ENCODE measurements around the gene CEMIP. TPM values are rescaled to one million over a fixed set of nuclear protein-coding genes. Genes with fewer than 3 reads are reported as not detected.

The CEMIP gene
- total RNA-seq, 1 donor from 2014 or later = 4.4 TPM

GRCh38 chr15:80822676-80823075, 43.5 kb downstream of the CEMIP start:
- no peak for DNase-seq

- DNase-seq = no peak
Observed at GRCh38 chr15:80823120-80823519, 44.0 kb downstream of the CEMIP start.

- DNase-seq = no peak
Observed at GRCh38 chr15:80823995-80824394, 44.8 kb downstream of the CEMIP start.

GRCh38 chr15:80825361-80826030, 46.3 kb downstream of the CEMIP start:
- DNase-seq = no peak

GRCh38 chr15:80828796-80829195, 49.6 kb downstream of the CEMIP start:
- no peak for DNase-seq

GRCh38 chr15:80830677-80831076, 51.5 kb downstream of the CEMIP start:
- DNase-seq = no peak

GRCh38 chr15:80831192-80831591, 52.0 kb downstream of the CEMIP start:
- DNase-seq = no peak

- no peak for DNase-seq
Observed at GRCh38 chr15:80831606-80832224, 52.5 kb downstream of the CEMIP start.

- DNase-seq = no peak
Observed at GRCh38 chr15:80832686-80833085, 53.5 kb downstream of the CEMIP start.

- DNase-seq = no peak
Observed at GRCh38 chr15:80834402-80834801, 55.2 kb downstream of the CEMIP start.

- no peak for DNase-seq
Observed at GRCh38 chr15:80834906-80835305, 55.7 kb downstream of the CEMIP start.

- DNase-seq = no peak
Observed at GRCh38 chr15:80835336-80835735, 56.2 kb downstream of the CEMIP start.

- DNase-seq = no peak
Observed at GRCh38 chr15:80836223-80836622, 57.1 kb downstream of the CEMIP start.

- DNase-seq = no peak
Observed at GRCh38 chr15:80837006-80837405, 57.8 kb downstream of the CEMIP start.

GRCh38 chr15:80838012-80838411, 58.8 kb downstream of the CEMIP start:
- DNase-seq = no peak

GRCh38 chr15:80838666-80839065, 59.5 kb downstream of the CEMIP start:
- no peak for DNase-seq

- DNase-seq = no peak
Observed at GRCh38 chr15:80839764-80840130, 60.6 kb downstream of the CEMIP start.

- DNase-seq = no peak
Observed at GRCh38 chr15:80840182-80841130, 61.3 kb downstream of the CEMIP start.

GRCh38 chr15:80841541-80841940, 62.4 kb downstream of the CEMIP start:
- no peak for DNase-seq

GRCh38 chr15:80844011-80844732, 65.0 kb downstream of the CEMIP start:
- DNase-seq = peak; percentile 31

GRCh38 chr15:80846031-80846815, 67.1 kb downstream of the CEMIP start:
- no peak for DNase-seq

GRCh38 chr15:80849308-80849707, 70.1 kb downstream of the CEMIP start:
- no peak for DNase-seq

Measured in occipital lobe (tissue), 2 donors.